HG03196 (cell line): ENCODE measurements around the gene GFPT2.
A peak's percentile ranks its signal among the peaks of the same experiment; 100 is the strongest.

Experiments
- ATAC-seq: cut with Tn5 transposase; IDR thresholded peaks from one replicate; pipeline ENCODE4 v1.9.1; 2021; ENCODE audit not compliant: unreplicated experiment

Gene GFPT2

GRCh38 chr5:180352116-180353047, 754 bp downstream of the GFPT2 start:
- ATAC-seq: peak; percentile 7

- ATAC-seq: no peak
These were observed 2.2 kb downstream of the GFPT2 start for GRCh38 chr5:180350711-180351465.

- no peak for ATAC-seq
These were observed 2.8 kb downstream of the GFPT2 start for GRCh38 chr5:180350296-180350695.

- no peak for ATAC-seq
These were observed 3.7 kb downstream of the GFPT2 start for GRCh38 chr5:180349391-180349790.

GRCh38 chr5:180348336-180348735, 4.8 kb downstream of the GFPT2 start:
- ATAC-seq: no peak

GRCh38 chr5:180347702-180348101, 5.4 kb downstream of the GFPT2 start:
- ATAC-seq: no peak

GRCh38 chr5:180346358-180346757, 6.8 kb downstream of the GFPT2 start:
- no peak for ATAC-seq

- ATAC-seq: no peak
These were observed 7.4 kb downstream of the GFPT2 start for GRCh38 chr5:180345781-180346180.

- no peak for ATAC-seq
These were observed 8.0 kb downstream of the GFPT2 start for GRCh38 chr5:180345186-180345585.

- ATAC-seq: no peak
These were observed 8.5 kb downstream of the GFPT2 start for GRCh38 chr5:180344696-180344999.

GRCh38 chr5:180343831-180344695, 9.1 kb downstream of the GFPT2 start:
- ATAC-seq: no peak

- no peak for ATAC-seq
These were observed 9.9 kb downstream of the GFPT2 start for GRCh38 chr5:180343110-180343830.

GRCh38 chr5:180341595-180341994, 11.5 kb downstream of the GFPT2 start:
- ATAC-seq: no peak

- ATAC-seq: no peak
These were observed 12.3 kb downstream of the GFPT2 start for GRCh38 chr5:180340856-180341255.

GRCh38 chr5:180339583-180340183, 13.5 kb downstream of the GFPT2 start:
- no peak for ATAC-seq

- no peak for ATAC-seq
These were observed 15.0 kb downstream of the GFPT2 start for GRCh38 chr5:180338001-180338707.

GRCh38 chr5:180336234-180337020, 16.7 kb downstream of the GFPT2 start:
- no peak for ATAC-seq

- no peak for ATAC-seq
These were observed 17.4 kb downstream of the GFPT2 start for GRCh38 chr5:180335614-180336233.
